Effector CD4-positive, alpha-beta T cell (primary cell): ENCODE data around the gene NARF.
"Not testable (repeated sequence)": the region's sequence is repeated elsewhere in the genome, so short reads cannot be mapped to it uniquely, and the experiment has no call there.

Experiments
- DNase-seq: peaks from one replicate; pipeline ENCODE4 v3.0.0-alpha.2; 2020
- total RNA-seq: gene quantifications from one replicate; lab custom pipeline; 2026; lab: John Stamatoyannopoulos, UW

The NARF gene
- total RNA-seq, result 95.5 reads per million, percentile 82 among the genes with 10 or more reads in this experiment

GRCh38 chr17:82458179-82458884 lies at the start of gene NARF:
Gene NARF (plus strand): TSS chr17:82458741. CDS start chr17:82458804, 63 bp downstream.
- peak; percentile 94 for DNase-seq

DNA sequence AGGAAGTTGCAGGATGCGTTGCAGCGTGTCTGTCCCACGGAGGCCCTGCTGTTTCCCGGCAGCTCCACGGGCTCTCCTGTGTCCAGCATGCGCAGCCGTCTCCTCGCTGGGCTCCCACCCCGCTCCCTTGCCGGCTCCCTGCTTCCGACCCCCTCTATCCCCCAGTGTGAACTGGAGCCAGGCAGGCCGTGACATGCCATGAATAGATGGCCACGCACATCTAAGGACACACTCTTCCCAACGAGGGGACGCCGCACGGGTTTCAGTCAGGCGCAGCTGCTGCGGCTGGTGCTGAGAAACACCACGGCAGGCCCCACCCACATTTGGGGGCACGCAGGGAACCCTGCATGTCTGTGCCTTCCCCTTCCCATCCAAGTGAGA lies 49.6 kb upstream of the NARF start:
- no peak for DNase-seq

- no peak for DNase-seq
Measured at GRCh38 chr17:82410014-82410716, 48.4 kb upstream of the NARF start.

GRCh38 chr17:82411396-82412053 lies 47.0 kb upstream of the NARF start:
- DNase-seq, result no peak

DNA sequence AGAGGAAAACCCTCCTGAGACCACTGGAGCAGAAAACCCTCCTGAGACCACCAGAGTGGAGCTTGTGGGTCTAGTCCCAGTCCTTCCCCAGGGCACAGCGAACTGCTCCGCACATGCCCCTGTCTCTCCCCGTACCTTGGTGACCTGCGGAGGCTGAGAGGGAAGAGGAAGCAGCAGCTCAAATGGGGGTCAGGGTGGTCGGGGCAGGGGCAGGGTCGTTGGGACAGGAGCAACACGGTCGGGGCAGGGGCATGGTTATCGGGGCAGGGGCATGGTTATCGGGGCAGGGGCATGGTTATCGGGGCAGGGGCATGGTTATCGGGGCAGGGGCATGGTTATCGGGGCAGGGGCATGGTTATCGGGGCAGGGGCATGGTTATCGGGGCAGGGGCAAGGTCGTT lies 46.5 kb upstream of the NARF start:
- DNase-seq, result not testable (repeated sequence)

DNA sequence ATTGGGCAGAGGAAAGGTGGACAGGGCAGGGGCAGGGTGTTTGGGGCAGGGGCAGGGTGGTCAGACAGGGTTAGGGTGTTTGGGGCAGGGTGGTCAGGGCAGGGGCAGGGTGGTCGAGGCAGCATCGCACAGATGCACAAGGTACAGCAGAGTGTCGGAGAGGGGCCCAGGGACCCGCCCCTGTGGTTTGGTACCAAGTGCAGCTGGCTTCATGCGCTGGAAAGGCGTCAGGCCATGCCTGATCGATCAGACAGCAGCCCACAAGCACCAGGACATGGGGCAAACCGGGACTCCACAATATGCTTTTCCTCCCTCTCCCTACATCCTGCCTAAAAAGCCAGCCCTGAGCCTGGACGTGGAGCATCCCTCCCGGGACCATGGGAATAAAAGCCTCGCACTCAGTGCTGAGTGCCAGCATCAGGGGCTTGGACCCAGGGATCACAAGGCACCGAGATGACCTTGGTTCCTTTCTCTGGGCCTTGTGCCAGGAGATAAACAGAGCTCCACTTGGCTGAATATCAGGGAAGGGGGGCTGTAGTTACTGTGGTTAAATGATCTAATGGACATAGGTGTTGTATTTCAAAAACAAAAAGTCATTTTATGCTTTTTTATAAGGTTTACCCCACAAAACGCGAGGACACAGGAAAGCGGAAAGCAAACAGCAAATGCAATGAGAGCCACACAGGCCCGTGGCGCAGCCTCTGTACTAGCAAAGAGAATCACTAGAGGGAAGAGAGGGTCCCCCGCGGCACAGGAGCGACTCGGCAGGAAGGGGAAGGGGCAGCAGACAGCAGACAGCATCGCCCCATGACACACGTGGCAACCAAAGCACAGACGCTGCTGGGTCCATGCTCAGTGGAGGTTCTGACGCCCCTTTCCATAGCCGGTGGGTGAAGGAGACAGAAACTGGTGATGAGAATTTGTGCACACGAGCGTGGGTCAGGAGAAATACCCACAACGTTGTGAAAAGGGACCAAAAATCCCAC lies 45.7 kb upstream of the NARF start:
- no peak for DNase-seq

DNA sequence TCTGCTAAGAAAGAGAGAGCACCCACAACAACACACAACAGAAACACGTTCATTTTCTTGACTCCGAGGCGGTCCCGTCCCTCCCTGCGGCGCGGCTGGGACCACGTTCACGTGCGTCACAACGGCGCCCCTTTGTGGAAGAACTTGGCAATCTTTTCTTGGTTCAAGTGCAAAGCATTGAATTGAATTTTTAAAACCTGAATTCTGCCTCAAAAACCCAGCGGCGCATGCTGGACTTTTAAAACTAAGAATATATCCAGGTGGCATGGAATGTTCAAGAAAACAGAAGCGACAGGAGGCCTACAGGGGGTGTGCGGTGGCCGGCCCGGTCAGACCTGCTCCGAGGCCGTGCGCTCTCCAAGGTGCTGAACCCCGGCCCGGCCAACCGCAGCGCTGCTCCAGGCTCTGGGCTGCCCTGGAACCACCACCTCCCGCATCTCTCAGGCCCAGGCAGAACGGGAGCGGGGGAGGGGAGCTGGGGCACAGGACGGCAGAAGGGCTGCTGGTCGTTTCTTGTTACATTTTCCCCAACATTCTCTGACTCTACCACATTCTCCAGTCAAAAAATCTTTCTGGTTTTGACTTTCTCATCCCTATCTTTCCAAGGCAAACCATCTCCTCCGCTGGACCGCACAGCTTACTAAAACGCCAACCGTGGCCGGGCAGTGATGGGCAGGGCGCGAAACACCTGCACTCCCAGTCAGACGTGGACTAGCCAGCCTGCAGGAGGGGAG lies 43.8 kb upstream of the NARF start:
- DNase-seq, result peak; percentile 62

DNA sequence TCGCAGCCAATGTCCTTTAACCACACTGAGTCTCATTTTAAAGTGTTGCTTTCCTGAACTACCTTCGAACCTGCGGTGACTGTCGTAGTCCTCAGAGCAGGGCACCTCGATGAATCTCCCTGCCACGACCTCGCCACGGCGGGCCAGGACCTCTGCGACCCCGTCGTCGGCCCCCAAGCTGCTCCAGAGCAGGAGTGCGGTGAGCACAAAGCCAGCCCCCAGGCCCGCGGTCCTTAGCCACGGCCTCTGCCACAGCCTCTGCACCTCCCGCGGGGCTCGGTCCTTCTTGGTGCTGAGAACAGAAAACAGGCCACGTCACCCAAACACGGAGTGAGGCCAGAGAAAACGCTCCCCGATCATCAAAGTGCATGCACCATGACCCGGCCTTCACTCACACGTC lies 43.2 kb upstream of the NARF start:
- DNase-seq, result no peak

DNA sequence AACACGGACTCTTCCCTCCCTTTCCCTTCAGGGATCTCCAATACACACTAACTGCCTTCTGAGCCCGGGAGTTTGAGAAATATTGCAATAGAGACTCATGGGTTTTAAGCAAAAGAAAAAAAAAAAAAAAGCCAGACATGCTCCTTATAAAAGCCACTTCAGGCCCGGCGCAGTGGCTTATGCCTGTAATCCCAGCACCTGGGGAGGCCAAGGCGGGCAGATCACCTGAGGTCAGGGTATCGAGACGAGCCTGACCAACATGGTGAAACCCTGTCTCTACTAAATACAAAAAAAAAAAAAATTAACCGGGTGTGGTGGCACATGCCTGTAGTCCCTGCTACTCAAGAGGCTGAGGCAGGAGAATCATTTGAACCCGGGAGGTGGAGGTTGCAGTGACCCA lies 42.8 kb upstream of the NARF start:
- DNase-seq, result no peak

DNA sequence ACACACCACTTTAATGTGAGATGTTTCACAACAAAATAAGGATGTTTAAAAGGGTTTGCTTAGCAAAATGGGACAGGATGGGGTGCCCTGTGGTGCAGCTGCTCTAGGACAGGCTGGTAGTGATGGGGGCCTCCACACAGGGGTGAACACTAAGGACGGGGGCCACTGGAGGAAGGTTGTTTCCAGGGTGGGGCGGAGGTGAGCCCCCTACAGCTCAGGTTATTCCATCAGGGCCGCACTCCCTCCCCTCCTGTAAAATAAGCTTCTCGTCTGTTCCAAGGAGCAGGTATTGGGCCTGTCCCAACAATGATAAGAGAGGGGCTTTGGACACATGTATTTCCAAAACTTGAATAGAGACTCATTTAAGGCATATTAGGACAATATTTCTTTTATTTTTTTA lies 42.3 kb upstream of the NARF start:
- no peak for DNase-seq

- no peak for DNase-seq
Measured at GRCh38 chr17:82416771-82417170, 41.8 kb upstream of the NARF start.

DNA sequence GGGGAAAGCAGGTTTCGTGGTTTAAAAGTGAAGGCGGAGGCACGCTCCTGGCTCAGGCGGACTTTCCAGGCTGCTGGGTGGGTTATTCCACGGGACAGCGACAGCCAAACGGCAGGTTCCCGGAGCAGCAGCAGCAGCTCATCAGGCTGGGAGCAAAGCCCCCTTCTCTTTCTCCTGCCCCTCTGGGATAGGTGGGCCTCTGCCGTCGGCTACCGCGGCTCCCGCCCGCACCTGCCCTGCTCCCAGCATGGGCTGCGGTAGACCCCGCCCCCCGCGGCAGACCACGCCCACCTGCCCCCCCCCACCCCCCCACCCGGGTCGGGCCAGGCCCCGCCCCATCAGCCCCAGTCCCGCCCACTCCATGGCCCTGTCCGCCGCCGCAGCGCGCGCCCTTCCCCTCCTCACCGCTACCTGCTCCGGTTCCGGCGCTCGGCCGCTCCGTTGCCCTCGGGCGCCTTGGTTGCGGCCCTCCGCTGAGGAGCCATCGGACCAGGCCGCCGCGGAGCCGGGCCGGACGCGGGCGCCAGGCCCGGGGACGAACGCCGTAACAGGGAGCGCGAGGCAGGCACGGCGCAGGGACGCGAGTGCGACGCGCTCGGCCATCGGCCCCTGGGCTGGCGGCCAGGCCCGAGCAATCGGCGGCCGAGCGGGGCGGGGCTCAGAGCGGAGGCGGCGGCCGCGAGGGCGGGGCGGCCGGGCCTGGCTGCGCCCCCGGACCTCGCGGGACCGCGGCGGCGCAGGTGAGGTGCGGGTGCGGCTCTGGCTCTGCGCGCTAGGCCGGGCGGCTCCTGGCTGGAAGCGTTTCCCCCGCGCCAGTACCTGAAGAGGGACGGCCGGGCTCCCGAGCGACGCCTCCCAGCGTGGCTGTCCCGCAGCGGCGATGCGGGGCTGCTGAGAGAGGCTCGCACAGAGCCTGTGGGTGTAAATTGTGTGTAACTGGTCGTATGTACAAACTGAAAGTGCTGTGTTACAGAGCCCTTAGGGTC lies 40.2 kb upstream of the NARF start, which contains the start of the genes HEXD and OGFOD3:
HEXD (plus strand) TSS at position 347 of the 986 bp plus-strand sequence. CDS start 1,453 bp downstream, outside the sequence.
OGFOD3 (minus strand) TSS at position 586 of the 986 bp plus-strand sequence; CDS start at position 485, 101 bp downstream.
- DNase-seq, result peak; percentile 78

GRCh38 chr17:82419540-82419939 lies 39.0 kb upstream of the NARF start:
- DNase-seq, result no peak

GRCh38 chr17:82424001-82424862 lies 34.3 kb upstream of the NARF start:
- peak; percentile 47 for DNase-seq

DNA sequence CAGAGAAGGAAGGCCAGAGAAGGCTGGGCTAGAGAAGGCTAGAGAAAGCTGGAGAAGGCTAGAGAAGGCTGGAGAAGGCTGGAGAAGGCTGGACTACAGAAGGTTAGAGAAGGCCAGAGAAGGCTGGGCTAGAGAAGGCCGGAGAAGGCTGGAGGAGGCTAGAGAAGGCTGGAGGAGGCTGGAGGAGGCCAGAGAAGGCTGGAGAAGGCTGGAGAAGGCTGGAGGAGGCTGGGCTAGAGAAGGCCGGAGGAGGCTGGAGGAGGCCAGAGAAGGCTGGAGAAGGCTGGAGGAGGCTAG lies 33.7 kb upstream of the NARF start:
- DNase-seq, result no peak

DNA sequence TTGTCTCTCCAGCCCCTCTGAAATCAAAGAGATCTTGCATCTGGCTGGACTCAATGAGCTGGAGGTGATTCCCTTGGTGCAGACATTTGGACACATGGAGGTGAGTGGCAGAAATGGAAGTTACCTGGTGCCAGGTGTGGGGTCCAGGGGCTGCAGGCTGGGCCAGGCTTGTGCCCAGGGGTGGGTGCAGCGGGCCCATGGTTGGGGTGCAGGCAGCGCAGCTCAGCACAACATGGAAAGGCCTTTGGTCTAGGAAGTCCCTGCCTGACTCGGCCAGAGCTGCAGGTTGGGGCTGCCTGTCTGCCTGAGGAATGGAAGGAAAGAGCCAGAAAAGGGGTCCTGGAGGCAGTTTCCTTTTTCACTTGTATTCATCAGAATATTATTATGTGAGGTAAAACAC lies 30.0 kb upstream of the NARF start:
- DNase-seq, result no peak

DNA sequence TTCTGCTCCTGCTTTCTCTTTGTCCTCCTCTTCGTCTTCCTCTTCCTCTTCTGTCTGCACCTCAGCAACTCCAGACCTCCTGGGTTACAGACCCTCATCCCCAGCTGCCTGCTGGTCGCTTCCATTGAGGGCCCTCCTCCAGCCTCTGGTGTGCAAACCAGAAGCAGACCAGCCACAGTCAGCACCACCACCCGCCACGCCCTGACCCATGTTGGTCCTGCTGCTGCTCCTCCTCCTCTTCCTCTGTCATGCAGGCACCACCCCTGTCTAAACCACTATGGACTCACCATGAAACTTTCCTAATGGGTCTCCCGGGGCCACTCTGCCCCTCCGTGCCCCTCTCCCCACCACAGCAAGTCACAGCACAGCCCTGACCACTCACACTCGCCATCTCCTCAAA lies 28.7 kb upstream of the NARF start:
- no peak for DNase-seq

- DNase-seq, result no peak
Measured at GRCh38 chr17:82432017-82432416, 26.5 kb upstream of the NARF start.

GRCh38 chr17:82433560-82434215 lies 24.9 kb upstream of the NARF start:
- no peak for DNase-seq
